NCI-H2081 (cell line): ENCODE measurements around the gene ANKMY1.
"Not testable (repeated sequence)": the region's sequence is repeated elsewhere in the genome, so short reads cannot be mapped to it uniquely, and the experiment has no call there.

ENCODE experiments used
- DNase-seq, 2 experiments: peaks; one replicate each; lab custom pipeline; 2025; lab: John Stamatoyannopoulos, UW

ANKMY1 gene

DNA sequence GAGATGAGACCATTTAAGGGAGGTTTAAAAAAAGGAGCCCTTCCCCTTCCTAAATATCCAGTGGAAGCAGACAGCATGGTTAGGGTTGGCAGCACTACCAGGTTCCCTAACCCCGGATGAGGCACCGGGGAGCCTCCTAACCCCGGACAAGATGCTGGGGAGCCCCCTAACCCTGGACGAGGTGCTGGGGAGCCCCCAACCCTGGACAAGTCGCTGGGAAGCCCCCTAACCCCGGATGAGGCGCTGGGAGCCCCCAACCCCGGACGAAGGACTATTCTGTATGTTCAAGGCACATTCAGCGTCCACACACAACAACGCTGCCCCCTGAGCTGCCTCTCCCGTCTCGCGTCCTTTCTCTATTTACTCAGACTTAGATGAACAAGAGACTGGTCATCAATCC lies 51.9 kb downstream of the ANKMY1 start:
- DNase-seq = no peak

DNA sequence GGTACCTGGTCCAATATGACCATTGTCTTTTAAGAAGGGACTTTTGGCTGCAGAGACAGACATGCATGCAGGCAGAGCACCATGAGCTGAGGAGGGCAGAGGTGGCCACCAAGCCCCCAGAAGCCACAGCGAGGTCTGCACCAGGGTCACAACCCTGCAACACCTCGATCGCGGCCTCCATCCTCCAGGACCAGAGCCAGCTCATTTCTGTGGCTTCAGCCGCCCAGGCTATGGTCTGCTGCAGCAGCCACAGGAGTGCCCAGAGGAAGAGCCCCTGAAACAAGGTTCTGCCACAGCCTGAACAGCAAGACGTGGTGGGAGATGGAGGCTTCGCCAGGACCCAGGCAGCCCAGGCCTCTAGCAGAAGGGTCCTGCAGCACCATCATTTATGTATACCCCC lies 53.9 kb downstream of the ANKMY1 start:
- DNase-seq = no peak

DNA sequence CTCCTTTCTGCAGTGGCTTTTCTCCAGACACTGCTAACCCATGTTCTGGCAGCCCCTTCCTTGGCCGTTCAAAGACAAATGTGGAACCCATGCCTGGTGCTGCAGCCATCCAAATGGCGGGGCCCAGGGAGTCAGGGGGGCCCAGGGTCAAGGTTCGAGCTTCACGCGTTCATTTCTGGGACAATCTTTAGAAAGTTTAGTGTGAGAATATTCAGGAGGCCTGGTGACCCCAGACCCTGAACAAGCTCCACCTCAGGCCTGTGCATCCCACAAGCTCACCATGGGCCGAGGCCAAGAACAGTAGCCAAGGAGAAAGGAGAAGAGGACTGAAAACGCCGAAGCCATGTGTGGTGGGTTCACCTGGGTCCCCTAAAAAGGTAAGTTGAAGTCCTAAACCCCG lies 54.4 kb downstream of the ANKMY1 start:
- DNase-seq = no peak

DNA sequence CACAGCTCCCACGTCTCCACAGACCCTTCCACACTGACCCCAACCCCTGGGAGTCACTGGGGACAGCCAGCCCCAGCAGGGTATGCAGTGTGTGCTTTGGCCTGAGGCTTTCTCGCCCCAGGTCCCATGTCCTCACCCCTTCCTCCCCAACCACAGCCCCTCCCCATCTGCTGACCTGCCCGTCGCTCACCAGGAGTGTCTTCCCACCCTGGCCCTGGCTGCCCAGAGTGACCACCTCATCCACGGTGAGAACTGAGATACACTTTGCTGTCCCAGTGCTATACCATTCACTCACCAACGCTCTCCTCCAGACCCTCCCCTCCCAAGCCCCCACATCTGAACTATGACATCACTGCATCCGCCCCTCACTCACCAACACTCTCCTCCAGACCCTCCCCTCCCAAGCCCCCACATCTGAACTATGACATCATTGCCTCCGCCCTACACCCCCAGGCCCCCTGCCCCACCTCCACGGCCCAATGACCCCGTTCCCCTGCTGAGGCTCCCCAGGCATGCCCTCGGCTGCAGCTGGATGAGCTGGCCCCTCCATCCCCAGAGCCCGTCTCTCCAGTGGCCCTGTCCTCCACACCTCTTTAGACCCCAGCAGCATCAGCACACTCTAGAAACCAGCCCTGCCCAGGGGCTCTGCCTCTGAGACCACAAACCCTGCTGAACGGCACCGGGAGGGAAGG lies 55.2 kb downstream of the ANKMY1 start:
- DNase-seq = no peak

DNA sequence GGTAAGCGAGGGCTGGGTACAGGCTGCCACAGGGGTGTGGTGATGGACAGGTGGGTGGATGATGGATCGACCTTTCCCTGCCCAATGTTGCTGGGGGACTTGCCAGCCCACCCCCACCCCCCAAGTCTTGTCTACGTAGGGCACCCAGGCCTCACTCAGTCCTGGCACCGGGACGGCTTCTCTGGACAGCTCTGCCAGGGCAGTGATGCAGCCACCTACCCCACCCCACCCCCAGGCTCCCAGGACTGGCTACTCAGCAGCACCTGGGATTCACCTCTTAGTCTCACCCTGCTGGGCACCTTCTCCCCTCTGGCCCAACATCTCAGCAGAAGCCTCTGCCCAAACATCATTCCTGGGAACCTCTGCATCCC lies 55.7 kb downstream of the ANKMY1 start:
- DNase-seq = no peak

DNA sequence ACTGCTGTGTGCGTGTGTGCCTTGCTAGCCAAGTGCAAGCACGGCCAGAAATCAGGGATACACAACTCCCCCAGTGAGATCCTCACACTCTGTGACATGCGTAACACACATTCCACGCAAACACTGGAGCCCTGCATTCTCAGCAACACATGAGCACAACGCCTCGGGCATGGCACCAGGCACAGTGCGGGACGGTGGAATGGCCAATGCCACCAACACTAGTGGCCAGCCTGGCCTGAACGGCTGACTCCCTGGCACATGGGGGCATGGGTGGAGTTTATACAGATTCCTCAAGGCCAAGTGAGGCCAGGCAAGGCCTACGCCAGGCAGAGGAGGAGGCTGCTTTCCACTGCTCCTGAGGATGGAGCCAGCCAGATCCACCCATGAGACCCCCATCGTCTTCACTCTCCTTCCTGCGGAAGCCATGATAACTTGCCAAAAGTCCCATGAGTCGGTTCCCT lies 56.2 kb downstream of the ANKMY1 start:
- no peak for DNase-seq

DNA sequence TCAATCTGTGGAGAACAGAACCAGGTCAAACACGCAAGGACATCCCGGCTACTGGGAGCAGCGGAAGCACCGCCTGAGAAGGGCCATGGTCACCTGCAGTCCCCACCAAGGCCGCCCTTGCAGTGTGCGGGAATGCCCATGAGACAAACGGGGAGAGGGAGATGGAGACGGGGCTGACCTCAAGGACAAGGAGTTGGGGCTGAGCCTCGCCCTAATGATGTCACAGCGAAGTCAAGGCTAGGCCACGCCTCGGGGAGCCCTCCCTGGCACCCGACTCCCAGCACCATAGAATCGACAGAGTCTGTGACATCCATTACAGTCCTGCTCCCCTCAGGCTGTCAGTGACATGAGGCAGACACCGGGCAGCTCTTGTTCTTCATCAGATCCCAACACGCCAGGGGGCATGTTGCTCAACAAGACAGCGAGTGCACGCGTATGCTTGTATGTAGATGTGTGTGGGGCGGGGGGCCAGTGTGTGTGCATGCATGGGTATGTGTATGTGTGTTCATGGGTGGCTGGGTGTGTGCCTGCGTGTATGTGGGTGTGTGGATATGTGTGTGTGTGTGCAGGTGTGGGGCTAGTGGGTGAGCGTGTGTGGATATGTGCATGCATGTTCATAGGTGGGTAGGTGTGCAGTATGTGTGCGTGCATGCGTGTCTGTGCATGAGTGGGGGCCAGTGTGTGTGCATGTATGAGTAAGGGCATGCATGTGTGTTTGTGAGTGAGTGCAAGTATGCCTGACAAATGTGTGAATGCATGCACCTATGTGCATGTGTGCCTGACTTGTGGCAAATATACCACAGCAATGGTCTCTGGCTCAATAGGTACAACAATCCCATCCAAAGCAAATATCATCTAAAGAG lies 57.0 kb downstream of the ANKMY1 start:
- no peak for DNase-seq

DNA sequence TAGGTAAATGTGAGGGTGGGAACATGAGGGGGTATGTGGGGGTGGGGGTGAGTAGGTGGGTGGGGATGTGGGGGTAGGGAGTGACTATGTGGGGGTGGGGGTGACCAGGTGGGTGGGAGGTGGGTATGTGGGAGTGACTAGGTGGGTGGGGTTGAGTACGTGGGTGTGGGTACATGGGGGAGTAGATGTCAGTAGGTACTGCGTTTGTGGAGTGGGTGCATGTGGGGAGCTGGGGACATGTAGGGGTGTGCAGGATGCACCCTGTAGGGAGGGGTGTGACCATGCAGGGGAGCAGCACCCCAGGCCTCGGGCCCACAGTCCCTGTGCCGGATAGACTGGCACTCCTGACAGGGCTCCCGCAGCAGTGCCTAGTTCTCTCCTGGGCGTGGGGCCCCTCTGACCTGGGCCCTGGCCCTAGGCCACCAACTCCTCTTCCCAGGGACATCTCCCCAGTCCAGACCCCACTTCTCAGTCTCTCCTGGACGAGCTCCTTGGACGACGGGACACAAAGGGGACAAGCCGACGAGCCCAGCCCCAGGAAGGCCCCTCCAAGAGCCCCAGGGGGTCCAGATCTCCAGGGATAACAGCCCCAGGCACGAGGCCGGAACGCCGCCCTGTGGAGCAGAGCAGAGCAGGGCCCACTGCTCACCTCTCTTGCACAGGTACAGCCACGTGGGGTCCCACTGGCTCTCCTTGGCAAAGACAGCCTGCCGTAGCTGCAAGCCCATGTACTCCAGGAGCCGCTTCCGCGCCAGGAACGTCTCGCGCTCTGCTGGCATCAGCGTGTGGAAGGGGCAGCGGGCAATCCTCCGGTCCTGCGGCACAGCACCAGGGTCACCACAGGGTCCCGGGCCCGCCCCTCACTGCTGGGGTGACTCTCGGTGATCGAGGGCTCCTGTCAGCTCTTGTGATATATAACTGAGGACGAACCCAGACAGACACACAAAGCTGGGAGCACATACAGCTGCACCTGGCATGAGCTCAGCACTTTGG lies 58.2 kb downstream of the ANKMY1 start:
- no peak for DNase-seq

DNA sequence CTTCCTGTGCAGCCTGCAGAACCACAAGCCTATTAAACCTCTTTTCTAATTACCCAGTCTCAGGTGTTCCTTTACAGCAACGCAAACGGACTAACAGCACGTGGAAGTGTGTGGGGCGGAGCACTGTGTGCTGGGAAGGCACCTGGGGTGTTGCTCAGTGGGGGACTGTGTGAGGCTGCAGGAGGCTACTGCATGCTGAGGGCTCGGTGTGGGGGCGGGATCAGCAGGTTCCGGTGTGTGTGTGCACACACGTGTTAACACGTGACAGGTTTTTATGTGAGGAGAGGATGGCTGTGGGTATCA lies 58.9 kb downstream of the ANKMY1 start:
- no peak for DNase-seq

DNA sequence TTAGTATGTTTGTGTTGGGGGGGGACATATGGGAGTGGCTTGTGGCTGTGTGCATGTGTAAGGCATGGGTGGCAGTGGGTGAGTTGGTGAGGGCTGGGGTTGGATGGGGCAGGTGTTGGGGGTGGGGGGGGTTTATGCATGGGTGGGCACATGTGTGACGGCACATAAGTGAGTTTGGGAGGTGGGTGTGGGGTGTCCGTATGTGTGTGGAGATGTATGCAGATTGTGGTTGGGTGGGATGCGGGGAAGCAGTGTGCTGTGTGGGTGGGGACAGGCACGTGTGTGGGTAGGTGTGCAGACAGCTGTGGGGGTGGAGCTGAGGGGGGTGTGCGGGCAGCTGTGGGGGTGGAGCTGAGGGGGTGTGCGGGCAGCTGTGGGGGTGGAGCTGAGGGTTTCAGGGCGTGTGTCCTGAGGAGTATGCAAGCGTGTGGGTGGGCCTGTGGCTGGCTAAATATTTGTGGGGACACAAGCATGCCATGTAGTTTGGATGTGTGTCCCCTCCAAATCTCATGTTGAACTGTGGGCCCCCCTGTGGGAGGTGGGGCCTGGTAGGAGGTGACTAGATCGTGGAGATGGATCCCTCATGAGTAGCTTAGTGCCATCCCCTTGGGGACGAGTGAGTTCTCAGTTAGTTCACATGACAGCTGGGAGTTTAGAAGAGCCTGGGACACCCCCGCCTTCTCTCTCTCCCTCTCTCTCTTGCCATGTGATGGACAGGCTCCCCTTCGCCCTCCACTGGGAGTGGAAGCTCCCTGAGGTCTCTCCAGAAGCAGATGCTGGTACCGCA lies 59.4 kb downstream of the ANKMY1 start:
- DNase-seq = no peak

DNA sequence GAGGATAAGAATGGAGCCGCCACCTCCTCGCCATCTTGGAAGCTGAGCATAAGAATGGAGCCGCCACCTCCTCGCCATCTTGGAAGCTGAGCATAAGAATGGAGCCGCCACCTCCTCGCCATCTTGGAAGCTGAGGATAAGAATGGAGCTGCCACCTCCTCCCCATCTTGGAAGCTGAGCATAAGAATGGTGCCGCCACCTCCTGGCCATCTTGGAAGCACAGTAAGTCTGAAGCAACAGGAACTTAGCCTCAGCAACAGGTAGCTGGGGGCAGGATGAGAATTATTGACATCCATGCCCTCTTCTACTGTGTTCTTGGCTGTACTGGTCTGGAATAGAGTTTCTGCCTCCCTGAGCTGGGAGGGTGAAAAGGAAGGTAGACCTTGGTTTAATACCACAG lies 60.7 kb downstream of the ANKMY1 start:
- not testable (repeated sequence) for DNase-seq

DNA sequence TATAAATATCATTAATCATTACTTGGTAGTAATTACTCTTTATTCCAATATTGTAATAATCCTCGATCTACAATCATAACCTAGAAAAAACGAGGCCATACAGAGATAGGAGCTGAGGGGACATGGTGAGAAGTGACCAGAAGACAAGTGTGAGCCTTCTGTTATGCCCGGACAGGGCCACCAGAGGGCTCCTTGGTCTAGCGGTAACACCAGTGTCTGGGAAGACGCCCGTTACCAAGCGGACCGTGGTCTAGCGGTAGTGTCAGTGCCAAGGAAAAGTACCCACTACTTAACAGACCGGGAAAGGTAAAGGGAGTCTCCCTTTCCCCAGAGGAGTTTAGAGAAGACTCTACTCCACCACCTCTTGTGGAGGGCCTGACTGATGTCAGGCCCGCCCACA lies 62.8 kb downstream of the ANKMY1 start:
- DNase-seq = not testable (repeated sequence)

DNA sequence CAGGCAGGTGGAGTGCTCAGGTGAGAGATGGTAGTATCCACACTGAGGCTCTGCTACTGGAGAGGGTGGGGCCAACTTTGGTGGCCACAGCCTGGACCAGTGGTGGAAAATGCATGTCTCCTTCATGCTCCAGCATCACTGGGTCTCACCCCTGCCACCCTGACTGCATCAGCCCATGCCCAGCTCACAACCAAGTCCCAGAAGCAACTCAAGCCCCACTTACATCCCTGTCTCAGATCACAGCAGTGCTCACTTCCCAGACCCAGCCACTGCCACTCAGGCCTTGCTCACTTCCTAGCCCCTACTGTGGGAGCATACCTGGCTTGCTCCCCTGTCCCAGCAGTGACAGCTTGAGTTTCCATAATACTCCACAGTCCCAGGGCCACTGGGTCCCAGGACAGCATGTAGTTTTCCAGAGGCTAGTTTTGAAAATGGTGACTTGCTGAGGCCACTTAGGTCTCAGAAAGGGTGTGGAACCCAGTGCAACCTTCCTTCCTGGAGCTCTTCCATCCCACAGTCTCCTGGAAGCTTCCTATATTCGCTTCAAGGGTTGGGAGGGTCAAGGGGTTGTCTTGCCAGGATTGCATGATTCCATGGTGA lies 63.5 kb downstream of the ANKMY1 start:
- DNase-seq = no peak

DNA sequence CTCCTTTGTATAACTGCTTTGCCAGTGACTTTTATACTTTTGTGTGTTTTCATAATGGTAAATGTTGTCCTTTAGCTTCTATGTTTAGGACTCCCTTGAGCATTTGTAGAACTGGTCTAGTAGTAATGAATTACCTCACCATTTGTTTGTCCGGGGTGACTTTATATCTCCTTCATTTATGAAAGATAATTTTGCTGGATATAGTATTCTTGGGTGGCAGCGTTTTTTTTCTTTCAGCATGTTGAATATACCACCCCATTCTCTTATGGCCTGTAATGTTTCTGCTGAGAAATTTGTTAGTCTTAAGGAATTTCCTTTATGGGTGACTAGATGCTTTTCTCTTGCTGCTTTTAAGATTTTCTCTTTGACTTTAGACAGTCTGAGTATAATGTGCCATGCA lies 66.3 kb downstream of the ANKMY1 start:
- no peak for DNase-seq

DNA sequence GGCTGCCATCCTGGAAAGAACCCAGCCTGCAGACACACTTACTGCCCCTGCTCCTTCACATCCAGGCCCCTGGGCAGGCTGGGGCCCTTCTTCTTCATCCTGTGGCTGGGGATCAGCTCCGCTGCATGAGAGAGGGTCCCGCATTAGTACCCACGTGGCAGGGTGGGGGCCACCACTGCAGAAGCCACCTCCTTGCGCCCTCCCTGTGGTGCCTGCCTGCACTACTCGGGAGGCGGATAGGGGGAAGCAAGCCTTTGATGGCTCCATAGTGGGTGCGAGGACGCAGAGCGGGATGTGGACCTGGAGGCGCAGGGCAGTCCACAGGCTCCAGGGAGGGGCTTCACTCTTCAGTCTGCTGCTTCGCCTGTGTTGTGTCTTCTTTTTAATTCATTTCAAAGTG lies 75.6 kb downstream of the ANKMY1 start:
- no peak for DNase-seq

DNA sequence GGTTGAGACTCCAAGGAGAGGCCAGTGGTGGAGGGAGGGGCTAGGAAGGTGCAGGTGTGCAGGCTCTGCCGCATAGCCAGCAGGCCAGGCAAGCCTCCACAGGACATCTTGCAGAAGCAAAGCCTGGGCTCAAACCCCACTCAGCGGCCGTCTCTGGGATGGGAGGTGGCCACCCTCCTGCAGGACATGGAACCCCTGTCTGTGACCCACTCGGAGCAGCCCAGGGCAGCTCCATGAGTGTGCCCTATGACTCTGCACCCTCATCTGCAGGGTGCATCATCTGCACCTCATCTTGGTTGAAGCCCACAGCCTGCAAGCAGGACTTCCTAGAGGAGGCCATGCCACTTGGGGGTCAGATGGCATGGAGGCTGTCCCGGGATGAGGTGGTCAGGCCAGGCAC lies 76.1 kb downstream of the ANKMY1 start:
- DNase-seq = no peak

DNA sequence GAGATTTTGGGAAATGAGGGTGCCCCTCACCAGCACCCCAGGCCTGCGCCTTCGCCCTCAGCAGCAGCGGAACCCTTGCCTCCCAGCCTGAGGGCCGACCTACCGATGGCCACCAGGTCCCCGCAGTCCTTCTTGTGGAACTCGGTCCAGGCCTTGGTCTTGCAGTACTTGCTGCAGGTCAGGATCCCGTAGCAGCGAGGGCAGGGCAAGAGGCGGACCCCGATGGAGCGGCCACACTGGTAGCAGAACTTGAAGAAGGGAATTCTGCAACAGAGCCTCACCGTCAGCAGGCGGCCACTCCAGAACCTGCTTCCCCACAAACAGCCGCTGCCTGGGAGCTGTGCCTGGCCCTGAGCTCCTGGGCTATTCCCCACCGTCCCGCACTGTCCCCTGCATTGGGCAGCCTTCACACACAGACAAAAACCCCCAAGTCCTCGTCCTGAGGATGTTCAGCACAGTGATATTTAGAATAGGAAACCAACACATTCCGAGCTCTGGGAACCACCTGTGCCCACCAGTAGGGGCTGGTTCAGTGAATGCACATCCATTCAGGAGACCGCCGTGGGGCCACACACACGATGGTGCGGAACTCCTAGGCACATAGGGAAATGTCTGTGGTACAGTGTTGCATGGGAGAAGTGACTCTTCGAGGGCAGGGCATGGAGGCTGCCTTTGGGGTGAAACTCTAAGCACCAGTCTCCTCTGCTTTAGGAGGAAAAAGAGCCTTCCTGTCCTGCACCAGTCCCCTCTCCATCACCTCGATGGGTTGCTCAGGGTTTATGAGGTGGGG lies 76.8 kb downstream of the ANKMY1 start:
- DNase-seq = no peak

DNA sequence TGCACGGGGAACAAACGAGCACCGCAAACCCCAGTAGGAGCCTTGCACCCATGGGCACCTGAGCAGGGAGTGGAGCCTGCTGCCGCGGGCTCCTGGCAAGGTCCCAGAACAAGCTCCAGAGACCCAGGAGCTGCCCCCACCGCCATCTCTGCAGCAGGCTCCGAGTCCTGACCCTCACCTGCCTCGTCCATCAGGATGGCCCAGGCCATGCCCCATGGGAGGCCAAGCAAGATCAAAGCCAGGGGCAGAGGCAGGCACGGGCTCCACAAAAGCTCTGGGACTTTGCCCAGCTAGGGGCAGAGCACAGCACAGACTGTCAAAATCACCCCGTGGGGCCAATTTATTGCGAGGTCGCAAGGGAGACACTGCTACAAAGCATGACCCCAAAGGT lies 78.7 kb downstream of the ANKMY1 start:
- DNase-seq = no peak

DNA sequence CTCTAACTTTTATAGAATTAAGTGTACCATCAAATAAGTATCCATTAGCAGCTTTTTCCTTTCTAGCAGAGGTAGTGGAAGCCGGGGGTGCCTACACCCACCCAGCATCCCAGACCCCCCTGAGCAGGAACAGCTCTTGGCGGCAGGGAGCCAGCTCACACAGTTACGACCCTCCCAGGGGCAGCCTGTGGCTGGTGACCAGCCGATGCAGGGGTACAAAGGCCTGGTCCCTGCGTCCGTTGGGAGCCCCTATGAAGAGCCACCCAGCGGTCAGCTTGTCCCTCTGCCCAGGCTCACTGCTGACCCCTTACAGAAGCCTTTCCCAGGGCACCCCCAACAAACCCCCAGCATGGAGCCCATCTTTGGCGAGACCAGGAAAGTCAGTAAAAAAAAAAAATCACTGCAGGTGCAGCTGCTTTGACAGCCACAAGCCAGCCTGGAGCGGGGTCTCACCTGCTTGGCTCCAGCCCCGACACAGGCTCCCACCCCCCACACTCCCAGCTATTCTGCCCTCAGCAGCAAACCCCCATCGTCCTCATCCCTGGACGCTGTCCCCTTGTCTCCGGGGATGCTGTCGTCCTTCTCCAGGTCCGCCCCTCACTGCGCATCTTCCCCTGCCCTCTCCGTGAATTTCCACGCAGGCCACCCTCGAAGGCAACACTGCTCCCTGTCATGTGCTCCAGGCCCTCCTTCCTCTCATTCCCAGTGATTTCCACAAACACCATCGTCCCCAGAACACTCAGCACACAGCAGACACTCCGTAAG lies 79.3 kb downstream of the ANKMY1 start:
- DNase-seq = no peak

DNA sequence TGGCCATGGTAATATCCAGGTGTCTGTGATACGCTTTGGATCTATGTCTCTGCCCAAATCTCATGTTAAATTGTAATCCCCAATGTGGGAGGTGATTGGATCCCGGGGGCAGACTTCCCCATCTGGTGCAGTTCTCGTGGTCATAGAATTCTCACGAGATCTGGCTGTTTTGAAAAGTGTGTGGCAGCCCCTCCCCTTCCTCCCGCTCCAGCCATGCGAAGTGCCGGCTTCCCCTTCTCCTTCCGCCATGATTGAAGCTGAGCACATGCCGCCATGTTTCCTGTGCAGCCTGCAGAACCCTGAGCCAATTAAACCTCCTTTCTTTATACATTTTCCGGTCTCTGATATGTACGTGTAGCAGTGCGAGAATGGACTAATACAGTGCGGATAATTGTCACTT lies 79.9 kb downstream of the ANKMY1 start:
- no peak for DNase-seq
